ENCODE results near the gene TRUB2.

DNA sequence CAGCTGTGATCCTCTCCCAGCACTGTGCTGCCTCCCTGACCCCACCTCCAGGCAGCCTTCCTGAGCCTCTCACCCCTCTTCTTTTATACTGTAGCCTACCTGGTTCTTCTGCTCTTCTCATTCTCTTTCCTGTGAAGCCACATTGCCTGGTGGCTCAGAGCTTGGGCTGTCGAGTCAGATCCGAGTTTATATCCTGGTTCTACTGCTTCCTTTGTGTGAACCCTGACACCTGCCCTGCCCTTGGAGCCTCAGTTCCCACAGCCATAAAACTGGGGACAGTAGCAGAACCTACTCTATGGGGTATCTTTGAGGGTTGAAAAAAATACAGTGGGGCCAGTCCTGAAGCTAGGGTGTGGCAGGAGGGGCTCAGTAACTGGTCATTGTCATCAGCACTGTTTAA, 26.9 kb upstream of the TRUB2 start:
- TF ChIP-seq ISX (CRISPR knock-in tag; conservative IDR thresholded peaks at IDR 0.05) (no peak), ZZZ3 (CRISPR knock-in tag; IDR thresholded peaks at IDR 0.05; ENCODE audit: borderline replicate concordance) (no peak), PBX2 (CRISPR knock-in tag; IDR thresholded peaks at IDR 0.05) (no peak), SATB2 (CRISPR knock-in tag; IDR thresholded peaks at IDR 0.05) (no peak), RAD51 (IDR thresholded peaks at IDR 0.05; ENCODE audit: borderline replicate concordance) (no peak), MED8 (CRISPR knock-in tag; IDR thresholded peaks at IDR 0.05; ENCODE audit: insufficient replicate concordance) (no peak), CHD4 (IDR thresholded peaks at IDR 0.05; ENCODE audit: borderline replicate concordance, low read length) (no peak), POLR2A (IDR thresholded peaks at IDR 0.05; ENCODE audit: insufficient read depth in 1 of 2, low read depth in 2 of 2, low read length in 2 of 2) (no peak), IRF2 (CRISPR knock-in tag; IDR thresholded peaks at IDR 0.05) (no peak)
- TF ChIP-seq, protein P1, sequence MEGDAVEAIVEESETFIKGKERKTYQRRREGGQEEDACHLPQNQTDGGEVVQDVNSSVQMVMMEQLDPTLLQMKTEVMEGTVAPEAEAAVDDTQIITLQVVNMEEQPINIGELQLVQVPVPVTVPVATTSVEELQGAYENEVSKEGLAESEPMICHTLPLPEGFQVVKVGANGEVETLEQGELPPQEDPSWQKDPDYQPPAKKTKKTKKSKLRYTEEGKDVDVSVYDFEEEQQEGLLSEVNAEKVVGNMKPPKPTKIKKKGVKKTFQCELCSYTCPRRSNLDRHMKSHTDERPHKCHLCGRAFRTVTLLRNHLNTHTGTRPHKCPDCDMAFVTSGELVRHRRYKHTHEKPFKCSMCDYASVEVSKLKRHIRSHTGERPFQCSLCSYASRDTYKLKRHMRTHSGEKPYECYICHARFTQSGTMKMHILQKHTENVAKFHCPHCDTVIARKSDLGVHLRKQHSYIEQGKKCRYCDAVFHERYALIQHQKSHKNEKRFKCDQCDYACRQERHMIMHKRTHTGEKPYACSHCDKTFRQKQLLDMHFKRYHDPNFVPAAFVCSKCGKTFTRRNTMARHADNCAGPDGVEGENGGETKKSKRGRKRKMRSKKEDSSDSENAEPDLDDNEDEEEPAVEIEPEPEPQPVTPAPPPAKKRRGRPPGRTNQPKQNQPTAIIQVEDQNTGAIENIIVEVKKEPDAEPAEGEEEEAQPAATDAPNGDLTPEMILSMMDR (CRISPR knock-in tag; IDR thresholded peaks at IDR 0.05) = no peak
